Parathyroid adenoma (tissue), 2 donors: Measurements from ENCODE around the gene SLC2A9.

Source experiments
- H2AFZ ChIP-seq: fragments of 300-600 bp; sonication (generic); one replicate; pipeline ENCODE4 v1.7.0; 2017; ENCODE audit warnings: antibody characterized with exemption, mild to moderate bottlenecking
- H3K27ac ChIP-seq: fragments of 300-600 bp; sonication (generic); one replicate; pipeline ENCODE4 v1.7.0; 2017
- H3K27me3 ChIP-seq: fragments of 300-600 bp; sonication (generic); one replicate; pipeline ENCODE4 v1.7.0; 2017; ENCODE audit warnings: low read length; ENCODE audit not compliant: control insufficient read depth, insufficient read depth
- H3K36me3 ChIP-seq: fragments of 300-600 bp; sonication (generic); one replicate; pipeline ENCODE4 v1.7.0; 2017; ENCODE audit warnings: low read length; ENCODE audit not compliant: control insufficient read depth, insufficient read depth
- H3K4me1 ChIP-seq: fragments of 300-600 bp; sonication (generic); one replicate; pipeline ENCODE4 v1.7.0; 2017; ENCODE audit warnings: control low read depth
- H3K4me2 ChIP-seq: fragments of 300-600 bp; sonication (generic); one replicate; pipeline ENCODE4 v1.7.0; 2017; ENCODE audit warnings: low read length
- H3K4me3 ChIP-seq: fragments of 300-600 bp; sonication (generic); one replicate; pipeline ENCODE4 v1.7.0; 2017; ENCODE audit warnings: low read depth, low read length
- H3K79me2 ChIP-seq: fragments of 300-600 bp; sonication (generic); one replicate; pipeline ENCODE4 v1.7.0; 2017; ENCODE audit warnings: control low read depth
- H3K9ac ChIP-seq: fragments of 300-600 bp; sonication (generic); one replicate; pipeline ENCODE4 v1.7.0; 2017; ENCODE audit warnings: mild to moderate bottlenecking
- H3K9me3 ChIP-seq: fragments of 300-600 bp; sonication (generic); one replicate; pipeline ENCODE4 v1.7.0; 2017; ENCODE audit warnings: low read length; ENCODE audit not compliant: control insufficient read depth
- TF ChIP-seq, protein P1 (sequence below): fragments of 300-600 bp; sonication (generic); IDR thresholded peaks from one replicate; pipeline ENCODE4 v1.7.0; 2017; ENCODE audit warnings: antibody characterized with exemption, mild to moderate bottlenecking
- donor health status: primary hyperparathyroidism.

SLC2A9 gene

DNA sequence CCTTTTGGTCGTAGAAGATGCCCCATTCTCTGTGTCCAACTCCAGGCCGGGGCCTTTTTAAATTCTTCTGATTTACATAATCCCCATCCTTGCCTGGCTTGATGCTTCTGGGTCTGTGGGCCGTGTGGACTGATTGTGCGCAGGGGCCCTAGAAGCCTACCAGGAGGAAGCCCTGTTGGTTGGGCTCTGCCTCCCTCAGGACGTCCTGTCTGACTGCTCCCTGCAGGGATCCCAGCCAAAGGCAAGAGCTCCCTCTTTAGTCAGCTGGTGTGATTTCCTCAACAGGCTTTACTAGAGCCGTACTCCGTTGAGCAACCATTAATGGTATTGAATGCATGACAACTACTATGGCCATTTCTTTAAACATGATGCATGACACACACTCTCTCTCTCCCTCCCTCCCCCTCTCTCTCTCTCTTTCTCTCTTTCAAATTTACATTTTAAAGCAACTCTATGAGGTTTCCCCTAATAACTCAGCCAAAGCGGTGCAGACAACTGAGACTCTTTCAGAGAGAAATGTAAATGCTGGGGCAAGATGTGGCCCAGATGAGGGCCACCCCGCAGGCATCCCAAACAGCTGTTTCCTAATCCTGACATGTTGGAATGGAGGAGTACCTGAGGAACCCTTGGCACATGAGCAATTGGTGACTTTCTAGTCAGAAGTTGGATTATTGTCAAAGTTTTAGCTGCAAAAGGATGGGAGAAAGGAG lies 122.5 kb downstream of the SLC2A9 start:
- TF ChIP-seq, protein P1, sequence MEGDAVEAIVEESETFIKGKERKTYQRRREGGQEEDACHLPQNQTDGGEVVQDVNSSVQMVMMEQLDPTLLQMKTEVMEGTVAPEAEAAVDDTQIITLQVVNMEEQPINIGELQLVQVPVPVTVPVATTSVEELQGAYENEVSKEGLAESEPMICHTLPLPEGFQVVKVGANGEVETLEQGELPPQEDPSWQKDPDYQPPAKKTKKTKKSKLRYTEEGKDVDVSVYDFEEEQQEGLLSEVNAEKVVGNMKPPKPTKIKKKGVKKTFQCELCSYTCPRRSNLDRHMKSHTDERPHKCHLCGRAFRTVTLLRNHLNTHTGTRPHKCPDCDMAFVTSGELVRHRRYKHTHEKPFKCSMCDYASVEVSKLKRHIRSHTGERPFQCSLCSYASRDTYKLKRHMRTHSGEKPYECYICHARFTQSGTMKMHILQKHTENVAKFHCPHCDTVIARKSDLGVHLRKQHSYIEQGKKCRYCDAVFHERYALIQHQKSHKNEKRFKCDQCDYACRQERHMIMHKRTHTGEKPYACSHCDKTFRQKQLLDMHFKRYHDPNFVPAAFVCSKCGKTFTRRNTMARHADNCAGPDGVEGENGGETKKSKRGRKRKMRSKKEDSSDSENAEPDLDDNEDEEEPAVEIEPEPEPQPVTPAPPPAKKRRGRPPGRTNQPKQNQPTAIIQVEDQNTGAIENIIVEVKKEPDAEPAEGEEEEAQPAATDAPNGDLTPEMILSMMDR: peak; percentile 22
- Histone ChIP-seq H3K4me2 (no peak overlapping the region), H3K27ac (no peak overlapping the region)

DNA sequence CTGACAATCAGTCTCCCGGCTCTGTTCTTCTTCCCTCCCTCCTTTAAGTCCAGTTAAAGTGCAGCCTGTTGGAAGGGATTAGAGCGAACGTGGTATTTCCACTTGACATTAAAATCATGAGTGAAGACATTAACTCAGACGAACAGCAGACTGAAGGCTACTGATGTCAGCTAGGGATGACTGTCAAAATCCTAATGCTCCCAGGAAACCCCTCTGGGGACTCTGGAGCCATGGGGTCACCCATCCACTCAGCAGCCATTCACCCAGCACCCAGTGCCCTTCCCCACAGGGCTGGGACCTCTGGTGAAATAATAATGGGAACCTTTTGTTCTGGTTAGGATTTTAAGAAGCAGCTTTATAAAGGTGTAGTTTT lies 126.0 kb downstream of the SLC2A9 start:
- no peaks in the 10 kb centered on the region for H3K36me3 ChIP-seq
- TF ChIP-seq, protein P1: no peak
- H3K4me1 ChIP-seq: no peaks in the 10 kb centered on the region
- H2AFZ ChIP-seq: no peak overlapping the region
- H3K9me3 ChIP-seq: no peaks in the 10 kb centered on the region
- no peak overlapping the region for H3K4me3 ChIP-seq
- H3K9ac ChIP-seq: no peak overlapping the region
- H3K27ac ChIP-seq: no peak overlapping the region
- H3K79me2 ChIP-seq: no peaks in the 10 kb centered on the region
- H3K27me3 ChIP-seq: no peaks in the 10 kb centered on the region
- no peak overlapping the region for H3K4me2 ChIP-seq

More for the DNA sequence above, 122.5 kb downstream of the SLC2A9 start:
- no peak overlapping the region for H3K4me3 ChIP-seq
- no peaks in the 10 kb centered on the region for H3K4me1 ChIP-seq
- H3K9ac ChIP-seq: no peak overlapping the region
- no peaks in the 10 kb centered on the region for H3K27me3 ChIP-seq
- no peaks in the 10 kb centered on the region for H3K36me3 ChIP-seq
- H3K9me3 ChIP-seq: no peaks in the 10 kb centered on the region
- H3K79me2 ChIP-seq: no peaks in the 10 kb centered on the region
- H2AFZ ChIP-seq: no peak overlapping the region

DNA sequence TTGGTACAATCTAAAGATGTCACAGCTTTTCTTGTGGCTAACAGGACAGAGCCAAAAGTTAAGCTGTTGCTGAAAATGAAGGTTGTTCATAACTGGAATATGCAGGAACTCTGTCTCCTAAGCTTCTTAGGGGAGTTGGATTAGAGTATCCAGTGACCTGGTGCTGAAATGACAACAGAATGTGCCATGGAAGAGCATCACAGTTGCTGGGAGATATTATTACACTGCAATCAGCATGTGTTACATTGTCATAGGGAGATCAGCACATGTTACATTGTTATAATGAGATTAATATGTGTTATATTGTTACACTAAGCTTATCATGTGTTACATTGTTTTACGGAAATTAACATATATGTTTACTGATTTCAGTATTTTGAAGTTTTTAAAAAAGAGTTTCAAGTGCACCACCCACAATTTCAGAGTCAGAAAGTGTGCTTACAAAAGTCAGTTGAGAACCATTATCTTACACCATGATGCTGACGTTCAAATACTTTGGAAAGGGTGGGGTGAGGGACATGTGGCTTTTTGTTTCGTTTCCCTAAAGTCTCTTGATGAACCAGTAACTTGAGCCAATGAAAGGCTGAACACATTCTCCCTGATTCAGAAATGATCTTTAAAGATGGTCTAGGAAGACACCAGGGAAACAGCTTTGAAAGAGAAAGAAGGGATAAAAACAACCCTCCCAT lies 126.5 kb downstream of the SLC2A9 start:
- Histone ChIP-seq H2AFZ (no peak overlapping the region), H3K79me2 (no peaks in the 10 kb centered on the region), H3K27me3 (no peaks in the 10 kb centered on the region), H3K36me3 (no peaks in the 10 kb centered on the region), H3K4me3 (no peak overlapping the region), H3K4me2 (no peak overlapping the region), H3K27ac (no peak overlapping the region), H3K4me1 (no peaks in the 10 kb centered on the region), H3K9ac (no peak overlapping the region), H3K9me3 (no peaks in the 10 kb centered on the region)
- TF ChIP-seq, protein P1: no peak

DNA sequence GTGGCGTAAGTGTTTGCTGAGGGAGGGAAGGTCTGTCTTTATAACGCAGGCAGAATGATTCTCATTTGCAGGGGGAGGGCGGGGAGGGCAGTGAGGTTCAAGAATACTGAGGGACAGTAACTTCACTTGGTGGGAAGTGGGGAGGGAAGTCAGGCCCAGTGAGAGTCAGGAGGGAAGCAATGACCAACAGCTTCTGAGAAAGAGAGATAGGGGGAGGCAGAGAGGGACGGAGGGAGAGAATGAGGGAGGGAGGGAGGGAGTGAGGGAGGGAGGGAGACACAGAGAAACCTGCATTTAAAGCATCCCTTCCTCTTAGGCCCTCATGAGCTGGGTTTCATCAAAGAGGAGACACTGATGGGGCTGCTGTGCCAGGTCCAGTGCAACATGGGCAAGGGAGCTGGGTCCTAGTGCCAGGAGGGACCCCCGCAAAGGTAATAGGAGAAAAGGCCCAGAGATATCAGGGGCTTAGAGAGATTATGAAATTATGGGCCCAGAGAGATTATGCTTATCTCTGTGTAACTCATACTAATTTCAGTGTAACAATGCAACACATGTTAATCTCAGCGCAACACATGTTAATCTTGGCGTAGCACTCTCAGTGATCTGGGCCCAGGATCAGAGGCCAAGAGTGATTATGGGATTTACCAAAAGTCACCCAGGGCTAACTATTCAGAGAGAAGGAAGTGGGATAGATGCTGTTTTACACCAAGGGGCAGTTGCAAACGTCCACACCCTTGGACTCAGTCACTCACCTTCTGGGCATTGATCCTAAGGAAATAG lies 127.8 kb downstream of the SLC2A9 start:
- H3K27me3 ChIP-seq: no peaks in the 10 kb centered on the region
- no peaks in the 10 kb centered on the region for H3K79me2 ChIP-seq
- H2AFZ ChIP-seq: no peak overlapping the region
- TF ChIP-seq, protein P1: no peak
- H3K9me3 ChIP-seq: no peaks in the 10 kb centered on the region
- no peak overlapping the region for H3K27ac ChIP-seq
- no peaks in the 10 kb centered on the region for H3K4me1 ChIP-seq
- no peak overlapping the region for H3K4me2 ChIP-seq
- H3K4me3 ChIP-seq: no peak overlapping the region
- no peaks in the 10 kb centered on the region for H3K36me3 ChIP-seq
- no peak overlapping the region for H3K9ac ChIP-seq
